Smooth muscle cell (in vitro differentiated cells): ENCODE results near the gene ANKRD22. TPM values are rescaled to one million over a fixed set of nuclear protein-coding genes. Genes with fewer than 3 reads are reported as not detected.

Source experiments
- DNase-seq: peaks from one replicate; lab custom pipeline; 2025; ENCODE audit not compliant: unreplicated experiment; lab: John Stamatoyannopoulos, UW
- H2AFZ ChIP-seq: fragments of 200-600 bp; sonication (generic); 2 replicates; pipeline ENCODE4 v1.6.0; 2016; ENCODE audit warnings: antibody characterized with exemption, low read depth, mild to moderate bottlenecking
- H3F3A ChIP-seq: fragments of 200-600 bp; sonication (generic); 2 replicates; pipeline ENCODE4 v1.6.0; 2017; ENCODE audit warnings: antibody characterized with exemption, low read depth
- H3K27ac ChIP-seq: fragments of 200-600 bp; sonication (generic); 2 replicates; pipeline ENCODE4 v1.5.1; 2016; ENCODE audit warnings: low read depth, mild to moderate bottlenecking
- H3K27me3 ChIP-seq: fragments of 200-600 bp; sonication (generic); 2 replicates; pipeline ENCODE4 v1.6.1; 2016; ENCODE audit warnings: low read depth, mild to moderate bottlenecking
- H3K36me3 ChIP-seq: fragments of 200-600 bp; sonication (generic); 2 replicates; pipeline ENCODE4 v1.5.1; 2016; ENCODE audit warnings: low read depth
- H3K4me1 ChIP-seq: fragments of 200-600 bp; sonication (generic); 2 replicates; pipeline ENCODE4 v1.5.1; 2016; ENCODE audit warnings: low read depth
- H3K4me2 ChIP-seq: fragments of 200-600 bp; sonication (generic); 2 replicates; pipeline ENCODE4 v1.6.0; 2016; ENCODE audit warnings: mild to moderate bottlenecking
- H3K4me3 ChIP-seq: fragments of 200-600 bp; sonication (generic); 2 replicates; pipeline ENCODE4 v1.5.1; 2016; ENCODE audit warnings: mild to moderate bottlenecking
- H3K79me2 ChIP-seq: fragments of 200-600 bp; sonication (generic); 2 replicates; pipeline ENCODE4 v1.6.0; 2016; ENCODE audit warnings: low read depth, mild to moderate bottlenecking
- H3K9ac ChIP-seq: fragments of 200-600 bp; sonication (generic); 2 replicates; pipeline ENCODE4 v1.6.0; 2016; ENCODE audit warnings: low read depth
- H3K9me3 ChIP-seq: fragments of 200-600 bp; sonication (generic); replicated peaks from 2 replicates; pipeline ENCODE4 v1.5.1; 2016; ENCODE audit warnings: low read depth
- H4K20me1 ChIP-seq: fragments of 200-600 bp; sonication (generic); 2 replicates; pipeline ENCODE4 v1.6.0; 2016; ENCODE audit warnings: low read depth
- CTCF ChIP-seq: fragments of 200-600 bp; sonication (generic); IDR thresholded peaks from 2 replicates; pipeline ENCODE4 v1.5.1; 2017; ENCODE audit warnings: borderline replicate concordance, mild to moderate bottlenecking, antibody characterized with exemption; ENCODE audit not compliant: insufficient read depth, poor library complexity, severe bottlenecking
- WGBS: methylation state at CpG from one replicate; pipeline ENCODE4 v1.1.7; 2016; ENCODE audit warnings: low lambda C conversion rate; 5-methylcytosine and 5-hydroxymethylcytosine counted together
- polyA plus RNA-seq: library from polyadenylated mRNA; unstranded; fragments of >200 nt; fragmentation: Nextera tagmentation; extraction: Ambion mirVana; gene quantifications from 2 replicates; pipeline ENCODE4 v1.2.1, GENCODE V29; 2016
- total RNA-seq: library from RNA; depleted of rRNA; stranded (reverse); fragments of >200 nt; gene quantifications from 2 replicates; pipeline ENCODE4 v1.2.3, GENCODE V29; 2014

ANKRD22 gene
- total and polyA plus RNA-seq, 2 experiments from 2014 or later, result 1.9 to 3.4 TPM

DNA sequence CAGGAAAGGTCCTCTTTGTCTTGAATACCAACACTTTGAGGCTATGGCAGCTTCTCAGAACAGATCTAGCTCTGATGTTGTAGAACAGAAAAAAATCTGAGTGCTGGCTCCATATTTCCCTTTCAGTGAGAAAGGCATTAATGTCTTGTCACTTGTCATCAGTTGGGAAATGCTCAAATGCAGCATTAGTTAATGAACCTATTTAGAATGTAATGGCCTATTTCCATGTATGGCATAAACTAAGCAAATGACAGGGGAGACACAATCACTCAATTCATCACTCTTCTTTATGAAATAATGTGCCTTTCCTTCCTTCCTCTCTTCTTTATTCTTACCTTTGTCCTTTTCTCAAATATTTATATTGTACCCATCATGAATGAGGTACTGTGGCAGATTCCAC, 23.4 kb upstream of the ANKRD22 start:
- Histone ChIP-seq H3K9me3 (no peaks in the 10 kb centered on the region), H3K27me3 (peaks cover 52% of the 10 kb centered on the region), H3K9ac (no peak overlapping the region), H2AFZ (no peak overlapping the region), H3K4me3 (no peak overlapping the region), H3K4me2 (no peak overlapping the region), H3K36me3 (no peaks in the 10 kb centered on the region), H3K27ac (no peak overlapping the region), H4K20me1 (no peaks in the 10 kb centered on the region), H3F3A (no peaks in the 10 kb centered on the region), H3K79me2 (no peaks in the 10 kb centered on the region), H3K4me1 (peaks cover 4% of the 10 kb centered on the region)
- DNase-seq, result no peak
- TF ChIP-seq CTCF, result no peak

DNA sequence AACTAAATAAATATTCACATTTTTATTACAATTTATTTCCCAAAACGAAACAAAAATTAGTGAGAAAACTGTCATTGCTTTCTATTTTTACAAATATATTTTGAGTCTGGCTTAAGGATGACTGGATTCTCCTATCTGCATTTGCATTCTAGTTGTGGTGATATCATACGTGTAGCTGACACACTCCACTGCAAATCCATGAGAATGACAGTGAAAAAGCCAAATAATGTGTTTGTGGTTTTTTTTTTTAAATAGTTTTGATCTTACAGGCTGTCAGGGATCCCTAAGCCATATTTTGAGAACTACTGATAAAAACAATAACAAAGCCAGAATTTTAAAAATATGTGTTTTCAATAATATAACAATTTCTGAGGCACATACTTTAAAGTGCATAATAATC, 22.6 kb upstream of the ANKRD22 start:
- Histone ChIP-seq H3K27ac (peak overlapping the region; percentile 5), H3K4me1 (no peaks in the 10 kb centered on the region), H3K9ac (no peak overlapping the region), H3K4me3 (no peak overlapping the region), H3K79me2 (no peaks in the 10 kb centered on the region), H3K9me3 (no peaks in the 10 kb centered on the region), H4K20me1 (no peaks in the 10 kb centered on the region), H2AFZ (no peak overlapping the region), H3K4me2 (peak overlapping the region; percentile 21), H3K36me3 (no peaks in the 10 kb centered on the region), H3K27me3 (peaks cover 47% of the 10 kb centered on the region), H3F3A (no peaks in the 10 kb centered on the region)
- WGBS, result 47% methylated on average over 2 of the region's 2 CpGs
- TF ChIP-seq CTCF, result no peak
- no peak for DNase-seq

DNA sequence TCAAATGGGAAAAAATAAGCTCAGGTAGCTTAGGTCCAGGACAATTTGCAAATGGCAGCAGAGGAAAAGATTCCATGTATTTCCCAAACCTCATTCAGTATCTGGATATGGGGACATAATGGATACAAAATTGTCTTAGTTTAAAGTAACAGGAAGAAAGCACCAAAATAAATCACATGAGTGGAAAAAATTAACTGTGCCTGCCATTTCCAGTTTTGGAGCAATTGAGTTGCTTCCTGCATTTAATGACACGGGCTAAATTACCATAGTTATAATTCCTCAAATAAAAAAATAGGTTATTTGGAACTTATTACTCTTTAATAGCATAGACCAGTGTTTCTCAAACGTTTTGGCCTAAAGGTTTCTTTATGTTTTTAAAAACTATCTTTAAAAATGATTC, 22.1 kb upstream of the ANKRD22 start:
- TF ChIP-seq CTCF, result no peak
- no peak overlapping the region for H3K27ac ChIP-seq
- H4K20me1 ChIP-seq, result no peaks in the 10 kb centered on the region
- H3K9ac ChIP-seq, result no peak overlapping the region
- no peaks in the 10 kb centered on the region for H3K36me3 ChIP-seq
- H3K4me1 ChIP-seq, result no peaks in the 10 kb centered on the region
- H3K9me3 ChIP-seq, result no peaks in the 10 kb centered on the region
- DNase-seq, result no peak
- H3K27me3 ChIP-seq, result peaks cover 42% of the 10 kb centered on the region
- peak overlapping the region; percentile 21 for H3K4me2 ChIP-seq
- H2AFZ ChIP-seq, result no peak overlapping the region
- no peaks in the 10 kb centered on the region for H3K79me2 ChIP-seq
- 61% methylated on average over 2 of the region's 2 CpGs for WGBS
- no peak overlapping the region for H3K4me3 ChIP-seq
- no peaks in the 10 kb centered on the region for H3F3A ChIP-seq

- Histone ChIP-seq H4K20me1 (no peaks in the 10 kb centered on the region), H3K4me1 (no peaks in the 10 kb centered on the region), H2AFZ (no peak overlapping the region), H3K9me3 (no peaks in the 10 kb centered on the region), H3K36me3 (no peaks in the 10 kb centered on the region), H3K27me3 (peaks cover 12% of the 10 kb centered on the region), H3F3A (no peaks in the 10 kb centered on the region), H3K9ac (no peak overlapping the region), H3K4me3 (no peak overlapping the region), H3K4me2 (no peak overlapping the region), H3K79me2 (no peaks in the 10 kb centered on the region), H3K27ac (no peak overlapping the region)
- TF ChIP-seq CTCF, result no peak
- DNase-seq, result no peak
Measured at GRCh38 chr10:88870089-88870488, 18.4 kb upstream of the ANKRD22 start.
